CD4-positive, alpha-beta T cell treated with Interleukin-17A for 4 hours (primary cell): ENCODE results near the gene PIK3R1.
"Not testable (repeated sequence)": the region's sequence is repeated elsewhere in the genome, so short reads cannot be mapped to it uniquely, and the experiment has no call there.

Source experiments
- DNase-seq: peaks from one replicate; pipeline ENCODE4 v3.0.0-alpha.2; 2020; ENCODE audit warnings: mixed read lengths

PIK3R1 gene

DNA sequence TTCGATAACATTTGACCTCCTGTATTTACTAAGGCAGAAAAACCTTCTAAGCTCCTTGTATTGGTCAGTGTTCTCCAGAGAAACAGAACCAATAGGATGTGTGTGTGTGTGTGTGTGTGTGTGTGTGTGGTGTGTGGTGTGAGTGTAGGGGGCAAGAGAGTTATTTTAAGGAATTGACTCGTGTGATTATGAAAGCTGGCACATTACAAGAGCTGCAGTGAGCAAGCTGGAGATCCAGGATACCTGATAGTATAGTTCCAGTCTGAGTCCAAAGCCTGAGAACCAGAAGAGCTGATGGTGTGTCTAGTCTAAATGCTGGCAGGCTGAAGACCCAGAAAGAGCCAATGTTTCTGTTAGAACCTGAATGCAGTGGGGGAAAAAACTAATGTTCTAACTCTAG lies 21.2 kb upstream of the PIK3R1 start:
- no peak for DNase-seq

- no peak for DNase-seq
Observed at GRCh38 chr5:68195137-68195536, 20.4 kb upstream of the PIK3R1 start.

DNA sequence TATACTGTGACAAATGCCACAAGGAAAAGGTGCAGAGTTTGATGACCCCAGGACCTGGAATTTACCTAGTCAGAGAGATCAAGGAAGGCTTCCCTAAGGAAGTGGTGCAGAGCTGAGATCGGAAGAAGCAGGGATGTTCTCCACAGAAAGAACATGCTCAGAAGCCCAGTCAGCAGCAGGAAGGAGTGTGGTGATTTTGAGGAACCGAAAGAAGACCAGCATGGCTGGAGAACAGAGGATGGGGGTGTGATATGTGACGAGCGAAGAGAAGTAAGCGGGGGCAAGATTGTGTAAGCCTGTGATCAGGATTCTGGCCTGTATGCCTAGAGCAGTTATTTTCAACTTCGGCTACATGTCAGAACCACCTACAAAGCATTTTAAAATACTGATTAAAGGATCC lies 18.7 kb upstream of the PIK3R1 start:
- DNase-seq = no peak

GRCh38 chr5:68200288-68200687 lies 15.3 kb upstream of the PIK3R1 start:
- no peak for DNase-seq

DNA sequence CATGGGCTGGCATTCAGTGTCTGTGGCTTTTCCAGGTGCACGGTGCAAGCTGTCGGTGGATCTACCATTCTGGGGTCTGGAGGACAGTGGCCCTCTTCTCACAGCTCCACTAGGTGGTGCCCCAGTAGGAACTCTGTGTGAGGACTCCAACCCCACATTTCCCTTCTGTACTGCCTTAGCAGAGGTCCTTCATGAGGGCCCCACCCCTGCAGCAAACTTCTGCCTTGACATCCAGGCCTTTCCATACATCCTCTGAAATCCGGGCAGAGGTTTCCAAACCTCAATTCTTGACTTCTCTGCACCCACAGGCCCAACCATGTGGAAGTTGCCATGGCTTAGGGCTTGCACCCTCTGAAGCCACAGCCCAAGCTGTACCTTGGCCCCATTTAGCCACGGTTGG lies 4.9 kb upstream of the PIK3R1 start:
- DNase-seq = not testable (repeated sequence)

DNA sequence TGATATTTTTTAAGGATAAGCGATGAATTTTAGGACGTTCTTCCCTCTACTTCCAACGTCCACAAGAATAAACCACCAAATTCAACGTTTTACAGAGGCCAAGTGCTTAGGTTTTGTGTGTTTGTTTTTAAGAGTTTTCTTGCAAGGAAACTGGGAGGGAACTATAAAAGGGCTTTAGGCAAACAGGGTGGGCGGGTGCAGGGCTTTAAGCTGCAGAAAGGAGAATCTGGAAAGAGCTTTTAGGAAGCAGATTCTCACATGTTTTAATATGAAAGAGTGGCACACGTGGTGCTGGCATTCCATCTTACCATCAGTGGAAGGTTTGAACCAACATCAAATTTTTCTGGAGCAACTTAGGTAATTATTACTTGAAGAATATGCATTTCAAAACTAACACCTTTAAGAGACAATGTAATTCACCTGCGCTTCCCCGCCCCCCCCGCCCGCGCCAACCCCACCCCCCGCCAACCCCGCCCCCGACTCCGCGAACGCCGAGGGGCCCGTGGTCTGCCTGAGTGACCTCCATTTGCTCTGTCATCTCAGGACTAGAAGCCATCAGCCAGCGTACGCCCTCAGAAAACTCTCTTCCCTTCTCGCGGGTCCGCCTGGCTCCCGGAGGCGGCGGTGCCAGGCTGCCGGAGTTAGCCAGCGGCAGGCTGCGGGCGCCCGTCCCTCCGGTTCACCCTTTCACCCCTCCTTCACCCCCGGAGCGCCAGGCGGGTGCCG lies 911 bp upstream of the PIK3R1 start:
- DNase-seq = no peak

DNA sequence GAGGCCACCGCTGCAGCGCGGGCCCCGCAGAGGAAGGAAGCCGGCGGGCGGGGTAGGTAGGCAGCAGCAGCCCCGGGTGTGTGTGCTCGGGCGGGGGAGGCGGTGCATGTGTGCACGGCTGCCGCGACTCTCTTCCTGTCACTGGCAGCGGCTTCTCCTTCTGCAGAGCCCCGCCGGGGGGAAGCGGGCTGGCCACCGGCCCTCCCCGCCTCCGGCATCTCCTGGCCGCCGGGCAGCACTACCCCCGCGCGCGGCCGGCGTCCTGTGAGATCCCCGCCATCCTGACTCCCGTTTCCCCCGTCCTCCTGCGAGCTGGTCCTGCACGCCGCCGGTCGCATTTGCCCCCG lies 315 bp downstream of the PIK3R1 start:
- no peak for DNase-seq

GRCh38 chr5:68216245-68217046 lies 890 bp downstream of the PIK3R1 start:
- DNase-seq = peak; percentile 72

GRCh38 chr5:68217047-68217355 lies 1.4 kb downstream of the PIK3R1 start:
- no peak for DNase-seq

DNA sequence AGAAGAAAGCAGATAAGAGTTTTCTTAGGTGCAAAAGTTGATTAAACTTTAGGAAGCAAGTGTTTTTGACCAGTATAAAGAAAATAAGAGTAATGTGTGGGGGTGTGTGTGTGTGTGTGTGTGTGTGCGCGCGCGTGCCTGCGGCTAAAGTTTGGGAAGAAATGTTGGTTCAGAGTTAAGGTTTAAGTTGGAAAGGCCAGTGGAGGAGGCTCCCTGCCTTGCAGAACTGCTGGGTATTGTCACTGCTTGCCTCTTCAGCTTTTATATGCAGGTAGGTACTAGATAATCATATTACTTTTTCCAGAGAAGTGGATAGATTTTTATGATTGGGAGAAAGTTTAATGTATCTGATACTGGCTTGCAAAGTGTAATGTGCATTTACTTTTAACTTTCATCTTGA lies 2.0 kb downstream of the PIK3R1 start:
- no peak for DNase-seq

DNA sequence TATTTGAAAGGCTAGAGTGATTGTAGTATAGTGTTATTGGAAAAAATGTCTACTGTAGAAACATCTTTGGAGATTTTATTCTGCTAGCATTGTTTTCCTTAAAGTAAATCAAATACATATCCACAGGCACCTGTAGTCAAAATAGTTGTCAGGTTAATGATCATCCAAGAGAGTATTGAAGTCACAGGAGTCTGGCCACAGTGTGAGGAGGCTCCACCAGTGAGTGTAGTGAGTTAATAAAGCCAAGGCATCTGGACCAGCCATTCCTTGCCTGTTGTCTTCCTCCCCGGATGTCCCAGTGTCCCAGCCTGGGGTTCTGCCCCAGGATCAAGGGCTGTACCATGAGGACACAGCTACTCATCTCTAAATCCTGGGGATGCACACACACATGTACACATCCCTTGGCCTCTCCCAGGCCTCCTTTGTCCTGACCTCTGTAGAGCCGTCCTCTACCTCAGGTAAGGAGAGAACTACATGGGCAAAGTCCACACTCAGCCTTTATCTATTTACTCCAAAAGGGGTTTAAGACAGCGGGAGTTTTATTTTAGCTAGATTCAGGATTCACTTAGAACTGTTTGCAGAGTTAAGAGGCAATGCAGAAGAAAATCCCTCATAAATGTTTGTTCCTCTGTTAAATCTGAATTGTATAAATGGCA lies 3.7 kb downstream of the PIK3R1 start:
- no peak for DNase-seq

DNA sequence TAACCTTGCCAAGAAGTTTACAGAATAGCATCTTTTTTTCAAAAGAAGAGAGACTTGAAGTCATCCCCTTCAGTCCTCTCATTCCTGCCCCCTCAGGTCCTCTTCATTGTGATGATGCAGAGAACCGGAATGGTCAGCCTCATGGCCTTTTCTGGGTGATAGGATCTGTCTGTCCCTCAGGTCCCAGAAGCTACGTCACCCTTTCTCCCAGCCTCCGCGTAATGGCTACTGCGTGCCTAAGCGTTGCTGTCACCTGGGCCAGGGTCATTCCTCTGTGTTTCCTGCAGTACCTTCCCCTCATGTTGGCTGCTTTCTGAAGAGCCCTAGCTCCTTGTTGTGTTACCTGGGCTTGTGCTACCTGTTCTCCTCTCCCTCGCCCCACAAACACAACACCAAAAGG lies 4.7 kb downstream of the PIK3R1 start:
- no peak for DNase-seq

- no peak for DNase-seq
Observed at GRCh38 chr5:68220914-68221313, 5.4 kb downstream of the PIK3R1 start.

- no peak for DNase-seq
Observed at GRCh38 chr5:68221488-68221887, 5.9 kb downstream of the PIK3R1 start.

DNA sequence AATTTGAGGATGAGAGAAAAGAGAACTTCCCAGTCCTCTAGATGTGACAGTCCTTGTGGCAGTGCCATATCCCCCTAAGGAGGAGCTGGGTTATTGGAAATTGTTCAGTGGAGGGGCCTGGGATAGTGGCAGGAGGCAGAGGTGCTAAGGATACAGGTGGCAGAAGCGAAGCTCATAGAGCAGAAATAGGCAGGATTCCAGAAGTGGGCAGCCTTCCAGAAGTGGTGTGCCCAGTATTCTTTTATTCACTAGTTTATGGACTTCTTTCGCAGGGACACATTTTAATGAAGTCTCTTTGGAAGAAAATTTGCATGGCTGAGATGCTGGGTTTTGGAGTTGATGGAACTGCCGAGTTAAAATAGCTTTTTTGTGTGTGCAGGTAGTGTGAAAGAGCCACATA lies 6.8 kb downstream of the PIK3R1 start:
- no peak for DNase-seq

DNA sequence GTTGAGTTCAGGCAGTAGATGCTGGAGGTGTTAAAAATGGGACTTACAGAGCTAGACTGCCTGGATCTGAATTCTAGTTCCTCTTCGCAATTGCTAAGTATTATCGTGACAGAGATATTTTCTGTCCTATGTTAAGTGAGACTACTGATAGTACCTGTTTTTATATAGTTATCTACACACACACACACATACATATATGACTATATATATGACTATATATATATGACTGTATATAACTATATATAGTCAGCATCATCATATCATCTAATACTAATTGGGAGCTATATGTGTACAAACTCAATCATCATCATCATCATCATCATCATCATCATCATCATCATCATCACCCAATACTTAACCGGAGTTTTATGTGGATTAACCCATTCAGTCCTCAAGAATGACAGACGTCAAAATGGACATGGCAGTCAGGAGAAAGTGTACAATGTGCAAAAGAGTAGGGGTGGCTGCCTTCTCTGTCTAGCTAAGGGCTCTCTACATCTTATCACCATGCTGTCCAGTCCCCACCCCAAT lies 7.3 kb downstream of the PIK3R1 start:
- no peak for DNase-seq

DNA sequence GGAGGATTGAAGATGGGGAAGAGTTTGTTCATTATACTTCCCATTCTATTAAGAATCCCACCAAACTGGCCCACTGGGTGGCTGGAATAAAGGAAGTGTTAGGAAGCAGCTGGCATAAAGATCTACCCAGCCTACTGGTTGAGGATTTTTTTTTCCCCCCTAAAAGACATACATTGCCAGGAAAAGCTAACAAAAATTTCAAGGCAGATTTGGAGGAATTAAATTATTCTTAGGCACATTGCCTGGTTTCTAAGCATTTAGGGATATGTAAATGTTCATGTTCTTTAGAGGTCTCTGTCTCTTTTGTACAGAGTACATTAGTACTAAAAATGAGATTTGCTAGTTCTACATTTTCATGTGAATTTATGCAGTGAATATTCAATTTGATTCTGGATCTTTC lies 8.3 kb downstream of the PIK3R1 start:
- no peak for DNase-seq

- DNase-seq = no peak
Observed at GRCh38 chr5:68224509-68225187, 9.1 kb downstream of the PIK3R1 start.

DNA sequence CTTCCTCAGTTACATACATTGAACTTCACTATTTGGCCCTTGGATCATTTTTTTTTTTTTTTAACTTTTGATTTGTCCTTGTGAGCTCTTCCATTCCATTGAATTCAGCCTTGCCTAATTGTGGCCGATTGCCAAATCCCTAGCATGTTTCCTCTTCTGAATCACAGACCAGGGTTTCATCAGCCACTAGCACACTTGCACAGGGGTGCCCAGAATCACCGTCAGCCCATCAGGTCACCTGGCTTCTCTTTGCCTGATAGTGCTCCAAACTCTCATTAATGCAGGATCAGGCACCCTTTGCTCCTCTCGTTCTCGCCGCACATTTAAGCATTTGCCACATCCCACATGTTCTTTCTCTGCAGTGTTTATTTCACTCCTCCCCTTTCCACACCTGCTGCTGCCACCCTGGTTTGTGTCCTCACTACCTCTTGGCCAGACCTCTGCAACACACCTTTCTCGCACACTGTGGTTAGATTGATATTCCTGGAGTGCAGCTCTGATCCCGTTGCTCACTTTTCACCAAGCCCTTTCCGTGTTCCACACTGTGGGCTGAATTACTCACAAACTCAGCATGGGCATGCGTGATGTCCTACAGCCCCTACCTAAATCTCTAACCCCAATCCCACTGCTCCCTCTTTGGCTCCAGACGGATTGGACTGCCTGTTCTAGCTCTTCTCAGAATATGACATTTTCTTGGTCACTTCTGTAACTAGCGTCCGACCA lies 9.8 kb downstream of the PIK3R1 start:
- DNase-seq = no peak

DNA sequence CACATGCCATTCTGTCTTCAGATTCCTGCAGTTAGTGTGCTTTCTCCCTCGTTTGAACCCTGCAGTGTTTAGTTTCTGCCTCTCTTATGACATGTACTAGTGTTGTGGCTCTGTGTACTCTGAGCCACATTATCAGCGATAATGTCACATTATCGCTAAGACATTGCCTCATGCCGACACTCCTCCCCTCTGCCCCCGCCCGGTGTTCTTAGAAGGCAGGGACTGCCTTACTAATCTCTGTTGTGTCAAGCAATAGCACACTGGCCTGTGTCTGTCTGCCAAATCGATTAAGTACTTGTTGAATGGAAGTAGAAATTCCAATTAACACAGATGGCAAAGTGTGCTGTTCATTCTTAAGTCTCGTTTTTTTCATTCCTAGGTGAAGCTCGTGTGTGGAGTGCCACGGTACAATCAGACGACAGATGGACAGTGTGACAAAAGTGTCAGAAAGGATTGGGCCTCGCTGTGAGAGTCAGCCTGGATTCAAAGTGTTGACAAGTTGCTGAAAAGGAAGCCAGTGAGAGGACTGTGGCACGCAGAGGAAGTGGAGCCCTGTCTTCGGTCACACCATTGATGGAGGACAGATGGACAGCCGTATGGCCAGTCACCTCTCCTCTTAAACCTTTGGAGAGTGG lies 10.5 kb downstream of the PIK3R1 start:
- DNase-seq = no peak

GRCh38 chr5:68226546-68227073 lies 11.1 kb downstream of the PIK3R1 start:
- no peak for DNase-seq
